ENCODE data around the gene SPINK8.

DNA sequence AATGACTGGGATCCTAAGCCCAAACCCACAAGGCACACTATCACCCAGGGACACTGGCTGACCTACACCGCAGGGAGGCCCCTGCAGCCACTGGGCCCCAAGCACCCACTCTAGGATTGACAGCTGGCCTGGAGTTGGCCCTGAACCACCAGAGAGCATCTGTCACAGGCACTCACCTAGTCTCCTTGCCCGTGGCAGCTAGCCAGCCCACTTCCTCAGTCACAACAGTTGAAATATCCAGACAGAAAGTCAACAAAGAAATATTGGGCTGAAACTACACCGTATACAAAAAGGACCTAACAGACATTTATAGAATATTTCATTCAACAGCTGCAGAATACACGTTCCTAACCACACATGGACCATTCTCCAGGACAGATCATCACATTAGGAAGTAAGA is 5.2 kb upstream of the SPINK8 start:
- TF ChIP-seq EZH2 (IDR thresholded peaks at IDR 0.05; ENCODE audit: borderline replicate concordance, insufficient read depth, low read depth, low read length, poor library complexity, severe bottlenecking) (no peak), CTCF (IDR thresholded peaks at IDR 0.05) (no peak)

Measured in B cell (primary cell).